OCI-LY1 (cell line): ENCODE data around the gene RAPGEF3.

Source experiments
- H2AFZ ChIP-seq: fragments of 200-600 bp; sonication (generic), shearing (Covaris generic); 2 replicates; pipeline ENCODE4 v1.6.0; 2014; ENCODE audit warnings: antibody characterized with exemption, mild to moderate bottlenecking, low read length
- H3F3A ChIP-seq: fragments of 200-600 bp; sonication (generic), shearing (Covaris generic); 2 replicates; pipeline ENCODE4 v1.6.0; 2014; ENCODE audit warnings: mild to moderate bottlenecking, antibody characterized with exemption, low read length, moderate library complexity; ENCODE audit not compliant: insufficient read depth
- H3K27ac ChIP-seq: fragments of 200-600 bp; sonication (generic); 2 replicates; pipeline ENCODE4 v1.5.1; 2014; ENCODE audit warnings: low read length, mixed run types, mild to moderate bottlenecking, low read depth; ENCODE audit not compliant: poor library complexity, severe bottlenecking
- H3K27me3 ChIP-seq: fragments of 200-600 bp; sonication (generic); 2 replicates; pipeline ENCODE4 v1.6.0; 2014; ENCODE audit warnings: antibody characterized with exemption, mild to moderate bottlenecking, low read length, moderate library complexity; ENCODE audit not compliant: insufficient read depth
- H3K36me3 ChIP-seq: fragments of 200-600 bp; sonication (generic); 2 replicates; pipeline ENCODE4 v1.6.1; 2014; ENCODE audit warnings: mild to moderate bottlenecking, antibody characterized with exemption, low read length, moderate library complexity, mixed read lengths; ENCODE audit not compliant: insufficient read depth
- H3K4me1 ChIP-seq: fragments of 200-600 bp; sonication (generic); 2 replicates; pipeline ENCODE4 v1.5.1; 2014; ENCODE audit warnings: mild to moderate bottlenecking, low read length, moderate library complexity; ENCODE audit not compliant: insufficient read depth, severe bottlenecking
- H3K4me2 ChIP-seq: fragments of 200-600 bp; sonication (generic), shearing (Covaris generic); 2 replicates; pipeline ENCODE4 v1.6.1; 2014; ENCODE audit warnings: low read length
- H3K4me3 ChIP-seq: fragments of 200-600 bp; sonication (generic); 2 replicates; pipeline ENCODE4 v1.5.1; 2014; ENCODE audit warnings: low read length, low read depth, mild to moderate bottlenecking, mixed read lengths; ENCODE audit not compliant: poor library complexity, severe bottlenecking
- H3K79me2 ChIP-seq: fragments of 200-600 bp; shearing (Covaris generic); 2 replicates; pipeline ENCODE4 v1.6.1; 2016; ENCODE audit warnings: mixed run types, low read length, mixed read lengths; ENCODE audit not compliant: insufficient read depth
- H3K9ac ChIP-seq: fragments of 200-600 bp; sonication (generic), shearing (Covaris generic); 2 replicates; pipeline ENCODE4 v1.6.1; 2014; ENCODE audit warnings: mild to moderate bottlenecking, low read length, mixed read lengths
- H3K9me2 ChIP-seq: fragments of 200-600 bp; sonication (generic), shearing (Covaris generic); 2 replicates; pipeline ENCODE4 v1.6.1; 2014; ENCODE audit warnings: low read depth, mild to moderate bottlenecking, low read length, mixed read lengths
- H3K9me3 ChIP-seq: fragments of 200-600 bp; shearing (Covaris generic); 2 replicates; pipeline ENCODE4 v1.6.1; 2014; ENCODE audit warnings: low read length, mixed read lengths
- H4K20me1 ChIP-seq: fragments of 200-600 bp; sonication (generic), shearing (Covaris generic); 2 replicates; pipeline ENCODE4 v1.6.0; 2016; ENCODE audit warnings: mild to moderate bottlenecking, low read length; ENCODE audit not compliant: insufficient read depth
- EZH2 ChIP-seq: fragments of 200-600 bp; sonication (generic), shearing (Covaris generic); IDR thresholded peaks from 2 replicates; pipeline ENCODE4 v1.8.0; 2017; ENCODE audit warnings: borderline replicate concordance, mixed run types, mild to moderate bottlenecking, antibody characterized with exemption, low read length, moderate library complexity, mixed read lengths
- TF ChIP-seq, protein P1 (sequence below): fragments of 200-600 bp; sonication (generic), shearing (Covaris generic); IDR thresholded peaks from 2 replicates; pipeline ENCODE4 v1.5.1; 2017; ENCODE audit warnings: mild to moderate bottlenecking, antibody characterized with exemption, low read length, moderate library complexity, mixed read lengths

Gene RAPGEF3

DNA sequence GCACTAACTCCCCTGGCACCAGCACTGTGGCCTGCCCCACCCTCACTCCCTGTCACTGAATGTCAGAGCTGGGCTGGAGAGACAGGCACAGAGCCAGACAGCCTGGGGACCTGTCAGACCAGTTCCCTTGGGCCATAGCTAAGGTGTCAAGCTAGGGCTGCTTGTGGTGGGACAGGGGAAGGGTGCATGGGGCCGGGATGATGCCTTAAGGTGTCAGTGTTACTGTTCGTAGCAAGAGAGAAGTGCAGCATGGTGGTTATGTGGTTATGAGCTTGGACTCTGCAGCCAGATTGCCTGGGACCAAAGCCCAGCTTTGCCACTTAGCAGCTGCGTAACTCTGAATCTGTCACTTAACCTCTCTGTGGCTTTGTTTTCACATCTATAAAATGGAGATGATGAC lies 3.8 kb downstream of the RAPGEF3 start:
- no peaks in the 10 kb centered on the region for H3K9me3 ChIP-seq
- H3K79me2 ChIP-seq, result no peaks in the 10 kb centered on the region
- H3K27ac ChIP-seq, result no peak overlapping the region
- no peaks in the 10 kb centered on the region for H3F3A ChIP-seq
- no peaks in the 10 kb centered on the region for H3K36me3 ChIP-seq
- H3K9me2 ChIP-seq, result no peaks in the 10 kb centered on the region
- peaks cover 13% of the 10 kb centered on the region for H3K4me1 ChIP-seq
- H3K9ac ChIP-seq, result no peak overlapping the region
- no peak overlapping the region for H3K4me2 ChIP-seq
- no peaks in the 10 kb centered on the region for H4K20me1 ChIP-seq
- H2AFZ ChIP-seq, result no peak overlapping the region
- no peak for TF ChIP-seq EZH2
- TF ChIP-seq, protein P1, sequence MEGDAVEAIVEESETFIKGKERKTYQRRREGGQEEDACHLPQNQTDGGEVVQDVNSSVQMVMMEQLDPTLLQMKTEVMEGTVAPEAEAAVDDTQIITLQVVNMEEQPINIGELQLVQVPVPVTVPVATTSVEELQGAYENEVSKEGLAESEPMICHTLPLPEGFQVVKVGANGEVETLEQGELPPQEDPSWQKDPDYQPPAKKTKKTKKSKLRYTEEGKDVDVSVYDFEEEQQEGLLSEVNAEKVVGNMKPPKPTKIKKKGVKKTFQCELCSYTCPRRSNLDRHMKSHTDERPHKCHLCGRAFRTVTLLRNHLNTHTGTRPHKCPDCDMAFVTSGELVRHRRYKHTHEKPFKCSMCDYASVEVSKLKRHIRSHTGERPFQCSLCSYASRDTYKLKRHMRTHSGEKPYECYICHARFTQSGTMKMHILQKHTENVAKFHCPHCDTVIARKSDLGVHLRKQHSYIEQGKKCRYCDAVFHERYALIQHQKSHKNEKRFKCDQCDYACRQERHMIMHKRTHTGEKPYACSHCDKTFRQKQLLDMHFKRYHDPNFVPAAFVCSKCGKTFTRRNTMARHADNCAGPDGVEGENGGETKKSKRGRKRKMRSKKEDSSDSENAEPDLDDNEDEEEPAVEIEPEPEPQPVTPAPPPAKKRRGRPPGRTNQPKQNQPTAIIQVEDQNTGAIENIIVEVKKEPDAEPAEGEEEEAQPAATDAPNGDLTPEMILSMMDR, result no peak
- peaks cover 4% of the 10 kb centered on the region for H3K27me3 ChIP-seq
- no peak overlapping the region for H3K4me3 ChIP-seq

DNA sequence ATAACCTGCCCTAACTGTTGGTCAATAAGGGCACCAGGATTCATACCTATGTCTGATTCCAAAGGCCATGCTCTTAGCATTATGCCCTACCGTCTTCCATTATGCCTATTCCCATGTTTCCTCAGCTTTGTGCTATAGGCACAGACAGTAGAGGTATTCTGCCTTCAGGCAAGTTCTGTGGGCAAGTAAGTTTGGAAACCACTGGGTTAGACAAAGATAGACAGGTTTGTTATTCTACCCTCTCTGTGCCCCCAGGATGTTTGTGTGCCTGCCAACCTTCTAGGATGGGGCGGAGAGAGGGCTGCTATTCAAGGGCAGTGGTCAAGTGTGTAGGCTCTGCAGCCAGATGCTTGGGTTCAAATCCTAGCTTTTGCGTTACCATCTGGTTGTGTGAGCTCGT lies 4.6 kb downstream of the RAPGEF3 start:
- no peak overlapping the region for H3K4me3 ChIP-seq
- no peaks in the 10 kb centered on the region for H3F3A ChIP-seq
- TF ChIP-seq, protein P1, result no peak
- no peak for TF ChIP-seq EZH2
- H3K9me3 ChIP-seq, result no peaks in the 10 kb centered on the region
- no peaks in the 10 kb centered on the region for H3K36me3 ChIP-seq
- H3K9ac ChIP-seq, result no peak overlapping the region
- no peaks in the 10 kb centered on the region for H3K9me2 ChIP-seq
- H3K79me2 ChIP-seq, result no peaks in the 10 kb centered on the region
- H3K27ac ChIP-seq, result no peak overlapping the region
- H3K4me1 ChIP-seq, result peaks cover 7% of the 10 kb centered on the region
- no peaks in the 10 kb centered on the region; the same call in none of the 2 replicates for H3K27me3 ChIP-seq
- no peaks in the 10 kb centered on the region for H4K20me1 ChIP-seq
- no peak overlapping the region for H2AFZ ChIP-seq
- no peak overlapping the region for H3K4me2 ChIP-seq

DNA sequence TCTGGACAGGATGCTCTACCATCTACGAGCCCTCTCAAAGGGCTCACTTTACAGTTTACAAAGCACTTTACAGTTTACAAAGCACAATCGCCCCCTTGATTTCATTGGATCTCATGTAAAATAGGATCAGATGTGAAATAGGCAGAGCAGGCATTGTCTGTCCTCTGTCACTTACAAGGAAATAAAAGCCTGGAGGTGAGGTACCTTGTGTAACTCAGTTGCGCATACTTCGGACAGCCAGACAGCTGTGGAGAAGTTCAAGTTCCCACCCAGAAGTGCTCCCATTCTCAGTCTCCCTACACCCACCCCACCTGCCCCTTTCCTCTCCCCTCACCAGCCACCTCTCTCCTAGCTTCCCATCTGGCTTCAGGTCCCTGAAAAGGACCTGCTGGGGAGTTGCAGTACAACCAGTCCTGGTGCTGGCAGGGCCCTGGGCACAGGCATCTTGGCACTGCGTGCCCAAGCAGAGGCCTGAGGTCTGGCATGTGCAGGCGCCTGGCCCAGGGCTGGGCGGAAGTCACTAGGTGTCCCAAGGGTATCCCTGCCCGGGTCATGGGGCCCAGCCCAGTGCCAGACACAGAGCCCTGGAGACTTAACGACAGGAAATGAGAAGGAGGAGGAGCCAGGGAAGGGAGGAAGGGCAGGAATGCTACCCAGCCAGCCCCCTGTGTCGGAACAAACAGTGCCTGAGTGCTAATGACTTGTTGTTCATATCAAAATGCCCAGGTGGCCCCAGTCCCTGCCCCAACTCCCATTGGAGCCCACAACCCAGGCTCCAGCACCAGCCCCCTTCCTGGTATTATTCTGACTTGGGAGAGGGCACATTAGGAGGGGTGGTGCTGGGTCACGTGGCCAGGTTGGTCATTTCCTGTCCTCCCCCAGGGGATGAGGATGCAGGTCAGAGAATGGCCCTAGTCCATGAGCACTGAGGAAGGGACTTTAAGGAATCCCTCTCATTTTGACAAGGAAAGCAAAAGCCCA lies 5.4 kb downstream of the RAPGEF3 start:
- Histone ChIP-seq H3F3A (no peaks in the 10 kb centered on the region), H3K27me3 (no peaks in the 10 kb centered on the region; the same call in none of the 2 replicates), H3K9me3 (no peaks in the 10 kb centered on the region), H3K79me2 (no peaks in the 10 kb centered on the region), H3K4me3 (no peak overlapping the region), H3K4me1 (no peaks in the 10 kb centered on the region), H3K27ac (no peak overlapping the region), H3K9ac (no peak overlapping the region), H3K9me2 (no peaks in the 10 kb centered on the region), H4K20me1 (no peaks in the 10 kb centered on the region), H3K36me3 (no peaks in the 10 kb centered on the region), H2AFZ (no peak overlapping the region), H3K4me2 (no peak overlapping the region)
- TF ChIP-seq, protein P1, result no peak
